ENCODE results near the gene TM2D3. TPM values are rescaled to one million over a fixed set of nuclear protein-coding genes. Genes with fewer than 3 reads are reported as not detected.
A peak's percentile ranks its signal among the peaks of the same experiment; 100 is the strongest.

Gene TM2D3, protein sequence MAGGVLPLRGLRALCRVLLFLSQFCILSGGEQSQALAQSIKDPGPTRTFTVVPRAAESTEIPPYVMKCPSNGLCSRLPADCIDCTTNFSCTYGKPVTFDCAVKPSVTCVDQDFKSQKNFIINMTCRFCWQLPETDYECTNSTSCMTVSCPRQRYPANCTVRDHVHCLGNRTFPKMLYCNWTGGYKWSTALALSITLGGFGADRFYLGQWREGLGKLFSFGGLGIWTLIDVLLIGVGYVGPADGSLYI
- 44.1 TPM for total RNA-seq
- long read RNA-seq, transcript TM2D3-201 (6 exons, 1,381 nt) = minor isoform, 10 of 104 reads
- long read RNA-seq, transcript TM2D3-215 (4 exons, 1,734 nt) = minor isoform, 7 of 104 reads
- long read RNA-seq, transcript TM2D3-202 (5 exons, 1,329 nt) = major isoform, 78 of 104 reads
- long read RNA-seq, partial matches to known transcripts = 1 of 104 reads
- long read RNA-seq, other reads (novel, unspliced or antisense) = 5 of 104 reads

DNA sequence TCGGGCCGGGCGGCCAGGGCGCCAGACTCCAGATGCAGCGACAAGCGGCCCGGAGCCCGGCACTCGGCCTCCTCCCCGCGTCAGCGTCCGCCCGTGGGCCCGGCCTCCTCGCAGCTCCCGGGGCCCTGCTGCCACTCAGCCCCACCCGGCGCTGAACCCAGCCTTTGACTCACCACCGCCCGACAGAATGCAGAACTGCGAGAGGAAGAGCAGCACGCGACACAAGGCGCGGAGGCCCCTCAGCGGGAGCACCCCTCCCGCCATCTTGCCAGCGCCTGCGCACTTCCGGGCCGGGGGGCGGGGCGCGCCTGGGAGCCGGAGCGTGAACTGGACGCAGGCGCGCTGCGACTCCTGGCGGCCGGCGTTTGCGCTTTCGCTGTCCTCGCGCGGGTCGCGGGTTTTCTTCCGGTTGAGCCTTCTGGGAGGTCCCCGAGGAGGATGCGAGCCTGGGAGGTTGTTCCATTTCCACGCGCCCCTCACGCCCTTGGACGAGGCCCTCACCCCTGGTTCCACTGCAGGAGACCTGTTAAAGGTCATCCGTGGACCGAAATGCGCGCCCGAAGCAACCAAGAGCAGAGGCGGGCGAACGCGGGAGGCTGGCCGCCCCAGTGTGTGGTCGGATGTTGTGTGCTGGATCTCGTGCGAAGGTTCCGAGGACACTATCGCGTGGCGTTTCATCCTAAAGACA is at the start of gene TM2D3:
TM2D3 (minus strand) TSS at position 284 of the 688 bp plus-strand sequence; CDS start at position 264, 20 bp downstream.
- peak; percentile 98 for DNase-seq (ENCODE audit: low spot score)

DNA sequence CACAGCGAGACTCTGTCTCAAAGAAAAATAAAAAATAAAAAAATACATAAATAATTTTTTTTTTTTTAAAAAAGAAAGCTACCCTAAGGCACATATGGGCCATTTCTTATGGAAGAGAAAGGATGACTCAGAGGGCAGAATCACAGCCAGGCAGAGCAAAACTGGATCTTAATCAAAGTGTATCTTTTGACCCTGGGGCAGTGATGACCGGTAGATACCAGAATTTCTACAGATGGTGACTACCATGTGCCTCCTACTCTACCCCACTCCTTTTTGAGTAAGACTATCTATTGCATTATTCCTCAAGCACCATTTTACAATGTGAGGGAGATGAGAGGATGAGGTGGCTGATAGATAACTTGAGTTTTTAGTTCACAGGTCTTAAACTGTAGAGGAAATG is 46.1 kb upstream of the TM2D3 start:
- DNase-seq (ENCODE audit: low spot score) = no peak

DNA sequence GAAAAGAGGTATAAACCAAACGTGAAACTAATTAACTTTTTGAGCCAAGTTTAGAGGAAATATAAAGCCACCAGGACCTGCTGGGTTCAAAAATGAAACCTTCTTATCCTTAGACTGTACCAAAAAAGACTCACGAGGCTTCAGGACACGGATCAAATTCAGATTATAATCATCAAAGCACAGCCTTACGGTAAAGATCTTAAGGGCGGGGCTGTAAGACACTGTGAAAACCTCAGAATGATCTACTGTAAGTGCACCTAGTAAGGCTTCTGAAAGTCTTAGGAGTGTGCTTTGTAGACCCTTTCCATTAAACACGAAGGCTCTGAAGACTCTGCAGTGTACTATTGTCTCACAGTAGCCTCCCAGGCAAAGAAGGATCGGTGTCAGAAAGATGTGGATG is 45.3 kb upstream of the TM2D3 start:
- DNase-seq (ENCODE audit: low spot score) = no peak

DNA sequence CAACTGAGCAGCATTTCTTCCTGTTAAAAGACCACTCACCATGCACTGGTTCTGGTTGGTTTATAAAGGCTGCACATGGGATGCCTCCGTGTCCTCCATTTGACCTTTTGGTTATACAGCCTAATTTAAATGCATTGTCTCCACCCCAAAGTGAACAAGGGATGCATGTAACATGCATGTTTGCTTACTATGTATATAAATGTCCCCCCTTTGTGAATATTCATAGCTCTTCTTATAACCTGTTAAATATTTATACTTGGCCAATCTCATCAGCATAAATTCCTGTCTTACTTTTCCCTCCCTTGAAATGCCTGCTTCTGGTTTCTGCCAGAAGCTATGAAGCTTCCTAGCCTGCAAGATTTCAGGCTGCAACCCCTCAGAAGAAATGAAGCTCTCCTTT is 44.6 kb upstream of the TM2D3 start:
- no peak for DNase-seq (ENCODE audit: low spot score)

DNA sequence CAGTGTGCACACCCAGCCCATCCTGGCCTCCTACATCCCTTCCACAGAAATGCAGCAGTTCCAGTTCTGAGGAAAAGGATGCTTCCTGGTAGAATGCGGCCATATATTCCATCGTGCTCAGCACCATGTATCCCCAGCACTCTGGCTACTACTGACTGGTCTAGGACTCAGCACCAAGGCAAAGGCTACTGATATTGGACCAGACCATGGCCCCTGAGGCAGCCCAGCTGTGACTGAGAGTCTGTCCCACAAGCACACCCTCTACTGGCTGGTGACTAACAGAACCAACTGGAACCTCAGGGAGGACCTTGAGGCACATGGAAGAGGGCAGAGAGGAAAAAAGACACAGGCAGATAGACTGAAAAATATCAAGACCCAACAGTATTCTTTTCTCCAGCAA is 42.1 kb upstream of the TM2D3 start:
- no peak for DNase-seq (ENCODE audit: low spot score)

DNA sequence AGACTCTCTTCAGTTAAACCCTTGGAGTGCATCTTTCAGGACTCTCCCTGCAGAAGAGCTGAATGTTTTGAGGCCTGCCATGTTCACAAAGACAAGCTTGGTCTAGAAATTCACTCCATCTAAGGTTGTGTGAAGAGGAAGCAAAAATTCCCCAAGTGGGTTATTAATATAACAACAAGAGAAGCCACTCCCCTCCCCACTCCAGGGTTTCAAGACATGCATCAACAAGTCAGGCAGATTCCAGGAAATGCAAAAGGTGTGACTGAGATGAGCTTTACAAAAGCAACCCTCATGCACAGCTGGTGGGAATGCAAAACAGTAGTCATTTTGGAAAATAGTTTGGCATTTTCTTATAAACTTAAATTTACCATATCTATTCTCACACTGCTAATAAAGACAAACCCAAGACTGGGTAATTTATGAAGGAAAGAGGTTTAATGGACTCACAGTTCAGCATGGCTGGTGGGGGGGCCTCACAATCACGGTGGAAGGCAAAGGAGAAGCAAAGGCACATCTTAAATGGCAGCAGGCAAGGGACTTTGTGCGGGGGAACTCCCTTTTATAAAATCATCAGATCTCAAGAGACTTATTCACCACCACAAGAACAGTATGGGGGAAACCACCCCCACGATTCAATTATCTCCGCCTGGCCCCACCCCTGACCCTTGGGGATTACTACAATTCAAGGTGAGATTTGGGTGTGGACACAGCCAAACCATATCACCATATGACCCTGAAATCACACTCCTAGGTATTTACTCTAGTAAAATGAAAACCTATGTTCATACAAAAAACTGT is 40.8 kb upstream of the TM2D3 start:
- DNase-seq (ENCODE audit: low spot score) = no peak

DNA sequence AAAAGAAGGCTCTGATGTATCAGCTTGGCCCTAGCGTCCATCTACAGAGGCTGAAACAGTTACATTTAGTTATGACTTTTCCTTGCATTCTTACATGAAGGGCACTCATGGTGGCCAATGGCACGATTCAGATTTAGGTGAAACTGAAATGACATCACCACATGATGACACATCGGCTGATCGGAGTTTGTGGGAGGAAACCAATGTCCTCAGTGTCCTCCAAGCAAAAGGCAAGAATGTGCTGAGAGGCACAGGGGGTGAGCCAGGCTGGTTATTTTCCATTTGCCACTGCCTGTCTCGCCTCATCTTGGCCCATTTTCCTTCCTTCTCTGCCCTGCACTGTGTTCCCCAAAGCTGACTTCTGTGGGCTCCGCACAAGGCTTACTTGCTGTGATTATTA is 37.7 kb upstream of the TM2D3 start:
- no peak for DNase-seq (ENCODE audit: low spot score)

DNA sequence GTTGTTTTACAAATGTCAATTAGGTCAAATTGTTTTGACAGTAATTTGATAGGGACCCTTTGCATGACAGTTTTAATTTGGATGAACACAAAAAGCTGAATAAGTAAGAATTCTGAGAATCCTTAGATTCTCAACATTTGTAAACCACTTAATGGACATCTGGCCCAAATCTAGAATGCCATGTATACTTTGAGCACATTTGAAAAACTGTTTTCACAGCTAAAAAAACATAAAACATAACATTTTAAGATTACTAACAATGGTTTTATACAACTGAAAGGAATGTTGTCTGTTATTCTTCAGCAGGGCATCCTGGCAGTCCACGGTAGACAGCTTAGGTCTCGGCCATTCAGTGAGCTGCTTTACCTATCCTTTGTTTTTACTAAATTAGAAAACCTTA is 34.5 kb upstream of the TM2D3 start:
- no peak for DNase-seq (ENCODE audit: low spot score)

DNA sequence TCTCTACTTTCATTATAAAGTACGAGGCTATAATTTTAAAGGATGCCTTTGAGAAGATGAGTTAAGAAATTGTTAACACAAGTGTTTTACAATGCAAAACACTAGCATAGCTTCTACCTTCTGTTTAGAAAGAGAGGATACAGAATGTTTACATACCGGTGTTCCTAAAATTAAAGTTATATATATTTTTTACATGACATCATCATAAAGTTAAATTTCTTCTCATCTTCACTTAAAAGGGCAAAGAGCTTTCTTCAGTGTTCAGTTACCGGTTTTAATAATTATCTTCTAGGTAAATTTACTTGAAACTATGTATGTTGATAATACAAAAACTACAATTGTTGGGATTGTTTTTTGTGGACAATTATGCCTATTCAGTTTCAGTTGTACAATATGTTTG is 32.7 kb upstream of the TM2D3 start:
- no peak for DNase-seq (ENCODE audit: low spot score)

DNA sequence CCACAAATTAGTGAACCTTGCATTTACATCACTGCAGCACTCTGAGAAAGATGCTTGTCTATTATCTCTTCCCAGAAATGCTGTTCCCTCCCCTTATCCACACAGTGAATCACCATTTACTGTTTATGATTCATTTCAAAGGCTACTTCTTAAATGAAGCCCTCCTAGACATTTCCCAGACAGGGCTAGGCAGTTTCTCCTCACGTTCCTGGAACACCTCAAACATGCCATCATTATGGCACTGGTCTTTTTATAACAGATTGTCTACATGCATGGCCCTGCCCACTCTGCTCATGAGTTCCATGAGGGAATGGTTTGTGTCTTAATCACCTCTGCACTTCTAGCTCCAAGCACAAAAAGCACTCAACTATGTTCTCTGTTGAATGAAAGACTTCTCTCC is 32.2 kb upstream of the TM2D3 start:
- DNase-seq (ENCODE audit: low spot score) = no peak

DNA sequence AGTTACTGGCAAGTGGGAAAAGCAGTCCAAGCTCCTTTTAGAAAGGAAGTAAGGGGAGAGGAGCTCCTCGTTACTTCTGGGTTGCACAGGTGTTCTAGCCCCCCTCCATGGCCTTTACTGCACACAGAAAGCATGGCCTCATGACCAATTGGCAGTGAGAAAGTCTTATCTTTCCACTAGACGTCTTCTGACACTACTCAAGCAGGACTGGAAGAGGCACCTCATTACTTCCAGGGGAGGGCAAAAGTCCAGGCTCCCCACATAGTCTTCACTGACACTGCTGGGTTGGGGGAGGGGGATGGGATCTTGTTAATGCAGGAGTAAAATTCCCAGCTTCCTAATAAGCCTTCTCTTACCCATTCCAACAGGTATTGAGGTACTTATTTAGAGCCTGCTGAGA is 27.6 kb upstream of the TM2D3 start:
- no peak for DNase-seq (ENCODE audit: low spot score)

DNA sequence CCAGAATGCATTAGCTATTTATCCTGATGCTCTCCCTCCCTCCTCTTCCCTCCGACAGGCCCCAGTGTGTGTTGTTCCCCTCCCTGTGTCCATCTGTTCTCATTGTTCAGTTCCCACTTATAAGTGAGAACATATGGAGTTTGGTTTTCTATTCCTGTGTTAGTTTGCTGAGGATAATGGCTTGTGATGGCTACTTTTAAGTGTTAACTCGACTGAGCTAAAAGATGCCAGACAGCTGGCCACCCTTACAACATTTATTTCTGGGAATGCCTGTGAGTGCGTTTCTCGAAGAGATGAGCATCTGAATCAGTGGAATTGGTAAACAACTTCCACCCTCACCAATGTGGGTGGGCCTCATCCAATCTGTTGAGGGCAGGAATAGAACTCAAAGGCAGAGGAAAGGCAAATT is 24.7 kb upstream of the TM2D3 start:
- DNase-seq (ENCODE audit: low spot score) = no peak

DNA sequence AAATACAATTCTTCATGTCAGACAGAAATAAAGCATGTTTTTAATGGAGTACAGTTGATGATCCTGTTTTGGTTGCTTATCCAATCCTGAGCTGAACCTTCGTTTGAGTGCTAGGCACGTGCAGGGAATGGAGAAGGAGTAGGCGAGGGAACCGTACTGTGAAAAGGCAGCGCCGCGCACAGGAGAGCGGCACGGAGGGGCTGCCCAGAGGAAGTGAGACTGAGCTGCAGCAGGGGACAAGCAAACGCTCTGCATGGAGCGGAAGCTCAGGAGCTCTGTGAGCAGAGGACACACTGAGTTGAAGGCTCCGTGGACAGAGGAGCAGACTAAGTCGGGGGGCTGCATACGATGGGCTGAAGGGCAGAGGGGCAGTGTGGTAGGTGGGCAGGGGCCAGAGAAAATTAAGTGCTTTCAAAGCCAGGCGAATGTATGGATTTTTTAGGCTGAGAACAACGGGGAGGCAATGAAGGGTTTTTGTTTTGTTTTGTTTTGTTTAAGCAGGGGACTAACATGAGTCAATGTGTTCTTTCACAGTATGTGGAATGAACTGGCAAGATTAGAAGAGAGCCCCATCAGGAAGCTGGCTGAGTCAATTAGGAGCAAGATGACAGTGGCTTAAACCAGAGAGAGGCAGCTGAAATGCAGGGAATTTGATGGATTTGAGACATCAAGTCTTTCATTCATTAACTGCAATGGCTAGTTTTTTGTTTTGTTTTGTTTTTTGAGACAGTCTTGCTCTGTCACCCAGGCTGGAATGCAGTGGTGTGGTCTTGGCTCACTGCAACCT is 23.8 kb upstream of the TM2D3 start:
- no peak for DNase-seq (ENCODE audit: low spot score)

DNA sequence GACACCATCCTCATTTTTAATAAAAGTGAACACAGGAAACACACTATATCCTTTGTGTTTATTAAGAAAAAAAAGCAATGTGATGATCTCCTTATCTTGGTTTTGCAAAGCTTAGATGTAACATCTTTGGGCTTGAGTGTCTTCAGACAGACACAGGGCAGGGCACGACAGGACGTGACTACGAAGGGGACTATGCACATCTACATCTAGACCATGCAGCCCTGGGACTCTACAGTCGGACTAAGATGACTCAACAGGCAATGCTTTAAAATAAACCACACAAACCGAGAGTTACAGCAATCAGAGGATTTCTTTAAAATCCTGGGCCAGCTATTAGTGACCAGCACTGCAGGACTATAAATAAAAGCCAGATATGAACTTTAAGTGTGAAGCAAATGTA is 22.8 kb upstream of the TM2D3 start:
- DNase-seq (ENCODE audit: low spot score) = no peak

DNA sequence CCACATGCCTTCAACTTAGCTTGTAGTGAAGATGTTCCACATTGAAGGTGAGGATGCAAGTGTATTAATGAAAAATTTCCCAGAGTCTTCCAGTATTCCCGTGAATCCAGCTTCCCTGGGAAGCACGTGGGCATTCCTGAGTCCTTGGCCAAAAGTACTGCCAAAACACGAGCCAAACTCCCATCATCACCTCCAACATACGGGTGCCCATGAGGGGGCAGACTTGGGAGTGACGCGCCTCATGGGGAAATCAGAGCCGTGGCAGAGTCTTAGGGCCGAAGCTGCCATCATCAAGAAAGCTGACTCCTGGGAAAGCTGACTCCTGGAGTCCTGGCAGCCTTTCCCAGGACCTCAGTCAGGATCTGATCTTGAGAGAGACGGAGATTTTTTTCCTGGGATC is 20.1 kb upstream of the TM2D3 start:
- DNase-seq (ENCODE audit: low spot score) = no peak

DNA sequence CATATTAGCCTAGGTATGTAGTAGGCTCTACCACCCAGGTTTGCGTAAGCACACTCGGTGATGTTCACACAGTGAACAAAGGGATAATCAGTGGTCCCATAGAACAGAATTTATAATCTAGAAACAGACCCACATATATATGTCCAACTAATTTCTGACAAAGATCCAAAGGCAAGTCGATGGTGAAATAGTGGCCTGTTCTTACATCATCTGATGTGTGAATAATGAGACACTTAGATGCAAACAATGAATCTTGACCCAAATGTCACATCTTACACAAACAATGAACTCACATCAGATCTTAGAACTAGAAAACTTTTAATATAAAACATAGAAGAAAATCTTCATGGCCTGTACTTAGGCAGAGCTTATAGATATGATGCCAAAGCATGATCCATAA is 17.6 kb upstream of the TM2D3 start:
- no peak for DNase-seq (ENCODE audit: low spot score)

DNA sequence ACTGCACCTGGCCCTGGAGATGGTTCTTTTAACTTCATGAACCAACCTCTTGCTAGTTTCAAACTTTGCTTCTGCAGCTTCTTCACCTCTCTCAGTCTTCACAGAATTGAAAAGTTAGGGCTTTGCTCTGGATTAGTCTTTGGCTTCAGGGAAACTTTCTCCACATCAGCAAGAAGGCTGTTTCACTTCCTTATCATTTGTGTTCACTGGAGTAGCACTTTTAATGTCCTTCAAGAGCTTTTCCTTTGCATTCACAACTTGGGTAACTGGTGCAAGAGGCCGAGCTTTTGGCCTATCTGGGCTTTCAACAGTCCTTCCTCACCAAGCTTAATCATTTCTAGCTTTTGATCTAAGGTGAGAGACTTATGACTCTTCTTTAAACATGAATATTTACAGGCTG is 15.7 kb upstream of the TM2D3 start:
- no peak for DNase-seq (ENCODE audit: low spot score)

DNA sequence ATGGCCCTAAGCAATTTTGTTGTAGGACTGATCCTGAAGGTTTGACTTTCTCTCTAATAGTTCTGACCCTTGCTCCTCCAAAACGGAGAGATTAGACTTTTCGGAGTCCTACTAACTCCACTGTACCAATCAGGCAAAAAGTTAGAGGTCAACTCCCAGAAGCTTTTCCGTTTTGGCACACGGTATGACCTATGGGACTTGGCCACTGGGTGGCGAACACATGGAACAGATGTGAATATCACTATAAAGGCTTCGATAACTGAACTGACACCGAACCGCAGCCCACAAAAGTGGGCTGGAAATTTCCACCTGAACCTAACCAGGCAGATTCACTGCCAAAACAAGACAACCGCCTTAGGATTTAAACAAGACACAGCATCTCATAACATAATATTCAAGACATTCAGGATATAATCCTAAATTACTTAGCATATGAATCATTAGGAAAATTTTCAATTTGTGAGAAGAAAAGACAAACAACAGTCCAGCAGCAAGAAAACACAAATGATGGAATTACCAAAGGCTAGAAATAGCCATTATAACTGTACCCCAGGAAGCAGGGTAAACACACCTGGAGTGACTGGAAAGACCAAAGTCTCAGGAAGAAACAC is 12.2 kb upstream of the TM2D3 start:
- no peak for DNase-seq (ENCODE audit: low spot score)

DNA sequence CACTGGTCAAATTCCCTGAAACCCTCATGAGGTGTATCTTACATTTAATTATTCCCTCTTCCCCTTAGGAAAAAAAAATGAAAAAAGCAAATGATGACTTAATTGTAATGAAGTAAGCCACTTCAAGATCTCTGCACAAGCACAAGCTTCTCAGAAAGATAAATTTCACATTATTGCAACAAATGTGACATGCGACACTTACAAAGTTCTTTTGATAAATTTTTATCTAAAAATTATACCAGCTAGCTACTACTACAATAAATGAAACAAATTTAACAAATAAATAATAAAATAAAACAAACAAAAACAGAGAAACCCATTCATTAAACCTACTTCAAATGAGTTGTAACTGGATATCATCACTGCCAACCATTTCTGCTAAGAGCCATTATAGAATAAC is 10.0 kb upstream of the TM2D3 start:
- no peak for DNase-seq (ENCODE audit: low spot score)

DNA sequence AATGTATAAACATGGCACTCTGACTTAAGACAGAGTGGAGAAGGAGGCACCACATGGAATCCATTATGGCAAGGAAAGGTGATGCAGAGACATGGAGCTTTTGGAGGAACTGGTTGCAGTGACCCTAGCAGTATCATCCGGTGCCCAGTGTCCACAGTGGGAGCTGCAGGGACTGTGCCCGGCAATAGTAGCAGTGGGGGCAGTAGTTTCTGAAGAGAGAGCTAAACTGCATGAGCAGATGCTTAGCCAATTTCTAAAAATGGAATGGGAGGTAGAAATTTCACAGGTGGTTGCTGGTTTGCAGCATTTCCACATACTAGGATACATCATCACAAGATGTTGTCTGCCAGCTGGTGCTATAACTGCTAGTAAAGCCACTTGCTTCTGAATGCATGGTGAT is 7.8 kb upstream of the TM2D3 start:
- DNase-seq (ENCODE audit: low spot score) = no peak

Measured in mesenteric fat pad (tissue), 1 donor.